Measurements from ENCODE around the gene TMTC4. TPM values are rescaled to one million over a fixed set of nuclear protein-coding genes. Genes with fewer than 3 reads are reported as not detected.

TMTC4 gene
- total and polyA plus RNA-seq, 2 experiments from 2014 or later, result 15.0 to 32.6 TPM

DNA sequence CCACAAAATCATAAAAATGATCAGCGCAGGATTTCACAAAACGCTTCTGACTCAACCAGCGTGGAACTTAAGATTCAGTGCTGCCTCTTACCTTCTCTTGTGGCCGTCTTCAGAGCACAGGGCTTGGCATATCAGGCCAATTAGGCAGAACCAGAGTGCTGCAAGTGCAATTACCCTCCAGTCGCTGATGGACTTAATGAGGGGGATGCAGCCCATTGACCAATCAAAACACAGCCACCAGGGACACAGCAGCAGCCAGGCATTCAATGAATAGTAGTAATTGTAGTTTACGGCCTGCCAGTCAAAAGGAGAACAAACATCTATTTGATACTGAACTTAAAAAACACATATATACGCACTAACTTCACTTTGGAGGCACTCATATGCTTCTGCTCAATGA is 38.2 kb downstream of the TMTC4 start:
- no peak for DNase-seq (ENCODE audit: low spot score)
- H3K4me2 ChIP-seq, result no peak overlapping the region
- no peak overlapping the region for H2AFZ ChIP-seq
- no peaks in the 10 kb centered on the region for H3K79me2 ChIP-seq
- WGBS (ENCODE audit: low lambda C conversion rate, missing lambda C conversion rate), result 83% methylated on average over 7 of the region's 7 CpGs
- no peaks in the 10 kb centered on the region for H4K20me1 ChIP-seq (ENCODE audit: insufficient read depth, poor library complexity, severe bottlenecking)
- TF ChIP-seq, protein P1, sequence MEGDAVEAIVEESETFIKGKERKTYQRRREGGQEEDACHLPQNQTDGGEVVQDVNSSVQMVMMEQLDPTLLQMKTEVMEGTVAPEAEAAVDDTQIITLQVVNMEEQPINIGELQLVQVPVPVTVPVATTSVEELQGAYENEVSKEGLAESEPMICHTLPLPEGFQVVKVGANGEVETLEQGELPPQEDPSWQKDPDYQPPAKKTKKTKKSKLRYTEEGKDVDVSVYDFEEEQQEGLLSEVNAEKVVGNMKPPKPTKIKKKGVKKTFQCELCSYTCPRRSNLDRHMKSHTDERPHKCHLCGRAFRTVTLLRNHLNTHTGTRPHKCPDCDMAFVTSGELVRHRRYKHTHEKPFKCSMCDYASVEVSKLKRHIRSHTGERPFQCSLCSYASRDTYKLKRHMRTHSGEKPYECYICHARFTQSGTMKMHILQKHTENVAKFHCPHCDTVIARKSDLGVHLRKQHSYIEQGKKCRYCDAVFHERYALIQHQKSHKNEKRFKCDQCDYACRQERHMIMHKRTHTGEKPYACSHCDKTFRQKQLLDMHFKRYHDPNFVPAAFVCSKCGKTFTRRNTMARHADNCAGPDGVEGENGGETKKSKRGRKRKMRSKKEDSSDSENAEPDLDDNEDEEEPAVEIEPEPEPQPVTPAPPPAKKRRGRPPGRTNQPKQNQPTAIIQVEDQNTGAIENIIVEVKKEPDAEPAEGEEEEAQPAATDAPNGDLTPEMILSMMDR (IDR thresholded peaks at IDR 0.05; ENCODE audit: poor library complexity), result no peak
- TF ChIP-seq EZH2phosphoT487 (IDR thresholded peaks at IDR 0.05; ENCODE audit: low read depth, severe bottlenecking, unreplicated experiment), result no peak
- TF ChIP-seq EZH2 (IDR thresholded peaks at IDR 0.05; ENCODE audit: borderline replicate concordance), result no peak
- no peak overlapping the region for H3K4me3 ChIP-seq
- H3K9me3 ChIP-seq (ENCODE audit: low read depth), result no peaks in the 10 kb centered on the region
- H3K4me1 ChIP-seq (ENCODE audit: insufficient read depth), result no peaks in the 10 kb centered on the region
- no peaks in the 10 kb centered on the region for H3K36me3 ChIP-seq (replicated peaks; ENCODE audit: insufficient read depth, low read depth)
- no peak overlapping the region for H3K27ac ChIP-seq
- H3K9me2 ChIP-seq (replicated peaks; ENCODE audit: insufficient read depth), result no peaks in the 10 kb centered on the region
- H3K27me3 ChIP-seq, result no peaks in the 10 kb centered on the region

DNA sequence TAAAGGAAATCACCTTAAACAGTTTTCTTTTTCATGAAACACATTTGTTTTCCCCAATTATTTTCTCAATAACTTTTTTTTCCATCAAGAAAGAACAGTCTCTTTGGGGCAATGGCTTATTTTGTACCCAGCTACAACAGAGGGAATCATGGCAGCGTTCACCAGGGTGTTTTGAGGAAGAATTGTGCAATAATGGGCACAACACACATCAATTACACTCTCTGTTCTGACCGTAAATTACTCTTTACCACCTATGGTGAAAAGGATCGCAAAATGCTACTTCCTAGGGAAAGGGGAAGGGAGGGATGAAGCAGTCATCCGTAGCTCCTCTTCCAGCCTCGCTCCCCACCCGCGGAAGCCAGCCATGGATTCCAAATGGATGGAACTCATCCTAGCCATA is 38.6 kb downstream of the TMTC4 start:
- Histone ChIP-seq H3K36me3 (replicated peaks; ENCODE audit: insufficient read depth, low read depth) (no peaks in the 10 kb centered on the region), H3K27me3 (no peaks in the 10 kb centered on the region), H3K79me2 (no peaks in the 10 kb centered on the region), H3K4me2 (no peak overlapping the region), H3K9me3 (ENCODE audit: low read depth) (no peaks in the 10 kb centered on the region), H3K9me2 (replicated peaks; ENCODE audit: insufficient read depth) (no peaks in the 10 kb centered on the region), H3K4me3 (no peak overlapping the region), H3K27ac (no peak overlapping the region), H2AFZ (no peak overlapping the region), H4K20me1 (ENCODE audit: insufficient read depth, poor library complexity, severe bottlenecking) (no peaks in the 10 kb centered on the region), H3K4me1 (ENCODE audit: insufficient read depth) (no peaks in the 10 kb centered on the region)
- DNase-seq (ENCODE audit: low spot score), result no peak
- 91% methylated on average over 7 of the region's 7 CpGs for WGBS (ENCODE audit: low lambda C conversion rate, missing lambda C conversion rate)
- TF ChIP-seq EZH2phosphoT487 (IDR thresholded peaks at IDR 0.05; ENCODE audit: low read depth, severe bottlenecking, unreplicated experiment) (no peak), EZH2 (IDR thresholded peaks at IDR 0.05; ENCODE audit: borderline replicate concordance) (no peak)

DNA sequence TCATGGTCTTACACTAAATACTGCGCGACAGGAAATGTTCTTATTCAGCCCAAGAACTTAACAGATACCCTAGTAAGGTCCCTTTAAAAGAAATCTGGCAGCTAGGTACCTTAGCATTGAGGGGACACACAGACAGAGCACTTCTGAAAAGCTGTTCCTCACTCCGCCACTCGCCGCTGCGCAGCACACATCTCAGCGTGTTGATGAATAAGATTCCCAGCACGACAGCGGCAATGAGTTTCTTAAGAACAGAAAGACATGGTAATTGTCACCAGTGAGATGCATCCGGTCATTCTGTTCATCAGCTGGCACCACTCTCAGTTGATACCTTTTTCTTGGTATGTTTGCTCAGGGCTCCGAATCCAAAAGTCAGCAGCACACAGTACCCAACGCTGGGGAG is 39.9 kb downstream of the TMTC4 start:
- H2AFZ ChIP-seq, result no peak overlapping the region
- H4K20me1 ChIP-seq (ENCODE audit: insufficient read depth, poor library complexity, severe bottlenecking), result no peaks in the 10 kb centered on the region
- no peaks in the 10 kb centered on the region for H3K79me2 ChIP-seq
- H3K4me1 ChIP-seq (ENCODE audit: insufficient read depth), result no peaks in the 10 kb centered on the region
- no peak overlapping the region for H3K27ac ChIP-seq
- TF ChIP-seq, protein P1 (IDR thresholded peaks at IDR 0.05; ENCODE audit: poor library complexity), result no peak
- no peak for TF ChIP-seq EZH2phosphoT487 (IDR thresholded peaks at IDR 0.05; ENCODE audit: low read depth, severe bottlenecking, unreplicated experiment)
- TF ChIP-seq EZH2 (IDR thresholded peaks at IDR 0.05; ENCODE audit: borderline replicate concordance), result no peak
- H3K36me3 ChIP-seq (replicated peaks; ENCODE audit: insufficient read depth, low read depth), result no peaks in the 10 kb centered on the region
- no peak overlapping the region for H3K4me2 ChIP-seq
- no peak overlapping the region for H3K4me3 ChIP-seq
- H3K27me3 ChIP-seq, result no peaks in the 10 kb centered on the region
- H3K9me2 ChIP-seq (replicated peaks; ENCODE audit: insufficient read depth), result no peaks in the 10 kb centered on the region
- no peaks in the 10 kb centered on the region for H3K9me3 ChIP-seq (ENCODE audit: low read depth)
- WGBS (ENCODE audit: low lambda C conversion rate, missing lambda C conversion rate), result 95% methylated on average over 12 of the region's 12 CpGs
- DNase-seq (ENCODE audit: low spot score), result no peak

DNA sequence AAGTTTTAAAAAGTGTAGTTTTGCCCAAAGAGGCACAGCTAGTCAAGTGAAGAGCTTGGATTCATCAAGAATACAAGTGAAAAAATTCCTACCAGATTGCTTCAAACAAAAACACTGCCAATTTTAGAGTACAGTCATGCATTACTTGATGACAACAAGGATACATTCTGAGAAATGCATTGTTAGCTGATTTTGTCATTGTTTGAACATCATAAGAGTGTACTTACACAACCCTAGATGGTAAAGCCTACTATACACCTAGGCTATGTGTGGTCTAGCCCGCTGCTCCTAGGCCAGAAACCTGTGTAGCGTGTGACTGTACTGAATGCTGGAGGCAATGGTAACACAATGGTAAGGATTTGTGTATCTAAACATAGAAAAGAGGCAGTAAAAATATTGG is 41.1 kb downstream of the TMTC4 start:
- Histone ChIP-seq H3K4me2 (no peak overlapping the region), H4K20me1 (ENCODE audit: insufficient read depth, poor library complexity, severe bottlenecking) (no peaks in the 10 kb centered on the region), H3K9me3 (ENCODE audit: low read depth) (no peaks in the 10 kb centered on the region), H3K9me2 (replicated peaks; ENCODE audit: insufficient read depth) (no peaks in the 10 kb centered on the region), H2AFZ (no peak overlapping the region), H3K27me3 (no peaks in the 10 kb centered on the region), H3K79me2 (no peaks in the 10 kb centered on the region), H3K4me1 (ENCODE audit: insufficient read depth) (no peaks in the 10 kb centered on the region), H3K4me3 (no peak overlapping the region), H3K36me3 (replicated peaks; ENCODE audit: insufficient read depth, low read depth) (no peaks in the 10 kb centered on the region), H3K27ac (no peak overlapping the region)
- 96% methylated on average over 2 of the region's 2 CpGs for WGBS (ENCODE audit: low lambda C conversion rate, missing lambda C conversion rate)
- DNase-seq (ENCODE audit: low spot score), result no peak
- TF ChIP-seq, protein P1 (IDR thresholded peaks at IDR 0.05; ENCODE audit: poor library complexity), result no peak
- TF ChIP-seq EZH2phosphoT487 (IDR thresholded peaks at IDR 0.05; ENCODE audit: low read depth, severe bottlenecking, unreplicated experiment) (no peak), EZH2 (IDR thresholded peaks at IDR 0.05; ENCODE audit: borderline replicate concordance) (no peak)

Measured in hepatocyte (in vitro differentiated cells).